Endothelial cell (in vitro differentiated cells): Measurements from ENCODE around the gene MALT1. TPM values are rescaled to one million over a fixed set of nuclear protein-coding genes. Genes with fewer than 3 reads are reported as not detected.

ENCODE experiments used
- DNase-seq: peaks from one replicate; pipeline ENCODE4 v3.0.0; 2021; ENCODE audit warnings: low spot score
- H3K27ac Mint-ChIP-seq: one replicate; pipeline ENCODE4 v1.8.0; 2021; ENCODE audit warnings: mixed read lengths, inconsistent platforms; ENCODE audit not compliant: unreplicated experiment
- H3K27me3 Mint-ChIP-seq: one replicate; pipeline ENCODE4 v1.8.0; 2021; ENCODE audit warnings: mild to moderate bottlenecking, moderate library complexity, mixed read lengths, inconsistent platforms; ENCODE audit not compliant: unreplicated experiment
- H3K36me3 Mint-ChIP-seq: one replicate; pipeline ENCODE4 v1.8.0; 2021; ENCODE audit warnings: mild to moderate bottlenecking, low read depth, mixed read lengths, inconsistent platforms; ENCODE audit not compliant: unreplicated experiment
- H3K4me1 Mint-ChIP-seq: one replicate; pipeline ENCODE4 v1.8.0; 2021; ENCODE audit warnings: mild to moderate bottlenecking, mixed read lengths, inconsistent platforms; ENCODE audit not compliant: unreplicated experiment
- H3K4me3 Mint-ChIP-seq: one replicate; pipeline ENCODE4 v1.8.0; 2021; ENCODE audit warnings: mild to moderate bottlenecking, mixed read lengths, inconsistent platforms; ENCODE audit not compliant: unreplicated experiment
- H3K9me3 Mint-ChIP-seq: one replicate; pipeline ENCODE4 v1.8.0; 2021; ENCODE audit warnings: mixed read lengths, inconsistent platforms; ENCODE audit not compliant: unreplicated experiment
- CTCF ChIP-seq: fragments of 200-600 bp; sonication (generic); IDR thresholded peaks from one replicate; pipeline ENCODE4 v1.5.0; 2021; ENCODE audit warnings: antibody characterized with exemption; ENCODE audit not compliant: unreplicated experiment
- total RNA-seq: library from RNA; stranded (reverse); fragmentation: NEBNext Ultra II Directional; extraction: Animal tissue kit (Norgen Biotek cat#: 25700); gene quantifications from one replicate; pipeline ENCODE4 v1.2.1, GENCODE V29; 2021; ENCODE audit not compliant: unreplicated experiment

Gene MALT1
- total RNA-seq, 1 donor from 2014 or later: 17.3 TPM

GRCh38 chr18:58785171-58785805 lies 114.0 kb downstream of the MALT1 start:
- H3K4me3 Mint-ChIP-seq: no peak overlapping the region
- H3K36me3 Mint-ChIP-seq: no peaks in the 10 kb centered on the region
- H3K27ac Mint-ChIP-seq: no peak overlapping the region
- no peak for DNase-seq
- TF ChIP-seq CTCF: no peak
- no peaks in the 10 kb centered on the region for H3K9me3 Mint-ChIP-seq
- H3K4me1 Mint-ChIP-seq: peaks cover 22% of the 10 kb centered on the region
- H3K27me3 Mint-ChIP-seq: peaks cover 3% of the 10 kb centered on the region

- DNase-seq: no peak
- Mint-ChIP-seq H3K4me1 (peaks cover 22% of the 10 kb centered on the region), H3K9me3 (no peaks in the 10 kb centered on the region), H3K27me3 (peaks cover 3% of the 10 kb centered on the region), H3K27ac (no peak overlapping the region), H3K36me3 (no peaks in the 10 kb centered on the region), H3K4me3 (no peak overlapping the region)
- TF ChIP-seq CTCF: no peak
Observed at GRCh38 chr18:58785870-58786269, 114.6 kb downstream of the MALT1 start.

- no peak for DNase-seq
- no peaks in the 10 kb centered on the region for H3K36me3 Mint-ChIP-seq
- TF ChIP-seq CTCF: no peak
- H3K27me3 Mint-ChIP-seq: peaks cover 2% of the 10 kb centered on the region
- H3K4me3 Mint-ChIP-seq: no peak overlapping the region
- peaks cover 19% of the 10 kb centered on the region for H3K4me1 Mint-ChIP-seq
- H3K9me3 Mint-ChIP-seq: no peaks in the 10 kb centered on the region
- no peak overlapping the region for H3K27ac Mint-ChIP-seq
Observed at GRCh38 chr18:58787536-58788149, 116.4 kb downstream of the MALT1 start.

GRCh38 chr18:58788470-58788869 lies 117.2 kb downstream of the MALT1 start:
- Mint-ChIP-seq H3K9me3 (no peaks in the 10 kb centered on the region), H3K4me1 (peaks cover 19% of the 10 kb centered on the region), H3K27me3 (peaks cover 2% of the 10 kb centered on the region), H3K27ac (no peak overlapping the region), H3K4me3 (no peak overlapping the region), H3K36me3 (no peaks in the 10 kb centered on the region)
- no peak for DNase-seq
- TF ChIP-seq CTCF: no peak

- no peaks in the 10 kb centered on the region for H3K9me3 Mint-ChIP-seq
- H3K27me3 Mint-ChIP-seq: peaks cover 2% of the 10 kb centered on the region
- no peak for TF ChIP-seq CTCF
- no peaks in the 10 kb centered on the region for H3K36me3 Mint-ChIP-seq
- H3K27ac Mint-ChIP-seq: peak overlapping the region; percentile 45
- peak; percentile 26 for DNase-seq
- no peak overlapping the region for H3K4me3 Mint-ChIP-seq
- peaks cover 17% of the 10 kb centered on the region for H3K4me1 Mint-ChIP-seq
Observed at GRCh38 chr18:58788971-58789875, 118.0 kb downstream of the MALT1 start.
